HG02798 (cell line): ENCODE results near the gene SLC35E4.
"Not testable (repeated sequence)": the region's sequence is repeated elsewhere in the genome, so short reads cannot be mapped to it uniquely, and the experiment has no call there.

Experiments used
- ATAC-seq: cut with Tn5 transposase; IDR thresholded peaks from one replicate; pipeline ENCODE4 v1.9.1; 2021; ENCODE audit warnings: mild to moderate bottlenecking; ENCODE audit not compliant: unreplicated experiment, poor library complexity

Gene SLC35E4

GRCh38 chr22:30646518-30647160 lies 11.1 kb downstream of the SLC35E4 start:
- ATAC-seq: no peak

GRCh38 chr22:30647536-30647935 lies 12.0 kb downstream of the SLC35E4 start:
- no peak for ATAC-seq

GRCh38 chr22:30648825-30649224 lies 13.2 kb downstream of the SLC35E4 start:
- ATAC-seq: no peak

- ATAC-seq: peak; percentile 39
These were observed 13.9 kb downstream of the SLC35E4 start for GRCh38 chr22:30649430-30650007.

- ATAC-seq: no peak
These were observed 15.0 kb downstream of the SLC35E4 start for GRCh38 chr22:30650508-30651116.

GRCh38 chr22:30652852-30653251 lies 17.3 kb downstream of the SLC35E4 start:
- ATAC-seq: no peak

- no peak for ATAC-seq
These were observed 18.8 kb downstream of the SLC35E4 start for GRCh38 chr22:30654361-30654760.

- no peak for ATAC-seq
These were observed 20.0 kb downstream of the SLC35E4 start for GRCh38 chr22:30655532-30655931.

GRCh38 chr22:30662040-30662439 lies 26.5 kb downstream of the SLC35E4 start:
- no peak for ATAC-seq

- no peak for ATAC-seq
These were observed 29.2 kb downstream of the SLC35E4 start for GRCh38 chr22:30664798-30665197.

GRCh38 chr22:30665266-30665665 lies 29.7 kb downstream of the SLC35E4 start:
- no peak for ATAC-seq

GRCh38 chr22:30665786-30666185 lies 30.2 kb downstream of the SLC35E4 start:
- ATAC-seq: no peak

- ATAC-seq: no peak
These were observed 31.5 kb downstream of the SLC35E4 start for GRCh38 chr22:30667107-30667493.

- ATAC-seq: peak; percentile 94
These were observed 32.2 kb downstream of the SLC35E4 start, which contains the start of gene DUSP18 for GRCh38 chr22:30667494-30668385. DUSP18 (minus strand) TSS chr22:30667875; CDS start chr22:30664003, 3,872 bp downstream.

GRCh38 chr22:30668386-30668710 lies 32.8 kb downstream of the SLC35E4 start:
- ATAC-seq: no peak

GRCh38 chr22:30671071-30671470 lies 35.5 kb downstream of the SLC35E4 start:
- no peak for ATAC-seq

- ATAC-seq: no peak
These were observed 37.6 kb downstream of the SLC35E4 start for GRCh38 chr22:30673136-30673535.

GRCh38 chr22:30674482-30674881 lies 38.9 kb downstream of the SLC35E4 start:
- ATAC-seq: no peak

GRCh38 chr22:30675436-30675835 lies 39.9 kb downstream of the SLC35E4 start:
- no peak for ATAC-seq

GRCh38 chr22:30676565-30676964 lies 41.0 kb downstream of the SLC35E4 start:
- not testable (repeated sequence) for ATAC-seq
